Mucosa of descending colon (tissue), 3 donors: ENCODE results near the gene HPSE2. TPM values are rescaled to one million over a fixed set of nuclear protein-coding genes. Genes with fewer than 3 reads are reported as not detected.

Experiments used
- ATAC-seq: fragments of 200-7000 bp; cut with Tn5 transposase; one replicate; pipeline ENCODE4 v1.9.1; 2020; ENCODE audit warnings: mild to moderate bottlenecking, moderate library complexity
- DNase-seq, 3 donors: peaks; one replicate each; pipeline ENCODE4 v3.0.0-alpha.2; 2020
- H3K36me3 ChIP-seq: fragments of 200-600 bp; one replicate; pipeline ENCODE4 v1.8.0; 2021; ENCODE audit warnings: low read depth, mild to moderate bottlenecking
- H3K4me1 ChIP-seq: fragments of 200-600 bp; one replicate; pipeline ENCODE4 v1.8.0; 2021; ENCODE audit warnings: low read depth, mild to moderate bottlenecking
- H3K4me3 ChIP-seq: fragments of 200-600 bp; one replicate; pipeline ENCODE4 v1.8.0; 2021; ENCODE audit warnings: mild to moderate bottlenecking
- H3K9me3 ChIP-seq: fragments of 200-600 bp; one replicate; pipeline ENCODE4 v1.8.0; 2021; ENCODE audit warnings: mild to moderate bottlenecking
- CTCF ChIP-seq: fragments of 200-600 bp; IDR thresholded peaks from one replicate; pipeline ENCODE4 v1.8.0; 2022; ENCODE audit warnings: antibody characterized with exemption, mild to moderate bottlenecking
- intact Hi-C, 2 donors: fragments of 100-400 bp; cut with DNase I in 1 of 2; cut with micrococcal nuclease in 1 of 2; formaldehyde crosslinking; loops; one replicate each; pipeline versions ENCODE4 v1.11.0 to v1.11.1; 2022; cut with DNase I, micrococcal nuclease
- total RNA-seq, 3 donors: library from RNA; stranded (reverse); fragmentation: NEBNext Ultra II Directional in 2 of 3; extraction: Animal tissue kit (Norgen Biotek cat#: 25700) in 2 of 3; gene quantifications; one replicate each; pipeline versions ENCODE4 v1.2.1 to v1.2.4, GENCODE V29; 2021 to 2023
- donor health status: DM: no; HTN: no; CAD: no; lungs with moderate emphysema.
- donor health status: DM: no; HTN: no; CAD: no.
- donor health status: DM: no; HTN: yes; CAD: no.

The HPSE2 gene
- total RNA-seq, 3 donors from 2014 or later: 1.3 to 3.7 (median 2.4) TPM

GRCh38 chr10:98817396-98817795, 418.3 kb downstream of the HPSE2 start:
- DNase-seq (no peak), ATAC-seq (no peak)
- no peak overlapping the region for H3K4me3 ChIP-seq
- no peak for TF ChIP-seq CTCF
- intact Hi-C loops: no loop called here
- H3K9me3 ChIP-seq: no peaks in the 10 kb centered on the region
- H3K36me3 ChIP-seq: no peaks in the 10 kb centered on the region
- H3K4me1 ChIP-seq: no peaks in the 10 kb centered on the region

GRCh38 chr10:98815039-98815885, 420.4 kb downstream of the HPSE2 start:
- no peak for TF ChIP-seq CTCF
- H3K4me3 ChIP-seq: no peak overlapping the region
- DNase-seq: peak in 1 of 3 donors; percentile 7

GRCh38 chr10:98814470-98814869, 421.2 kb downstream of the HPSE2 start:
- no peak for ATAC-seq
- no peak for TF ChIP-seq CTCF

More at GRCh38 chr10:98815039-98815885, 420.4 kb downstream of the HPSE2 start:
- H3K4me1 ChIP-seq: no peaks in the 10 kb centered on the region
- ATAC-seq: no peak
- intact Hi-C loops: no loop called here
- no peaks in the 10 kb centered on the region for H3K9me3 ChIP-seq
- H3K36me3 ChIP-seq: no peaks in the 10 kb centered on the region

GRCh38 chr10:98808282-98808892, 427.3 kb downstream of the HPSE2 start:
- no peak for TF ChIP-seq CTCF
- ATAC-seq: no peak

More at GRCh38 chr10:98814470-98814869, 421.2 kb downstream of the HPSE2 start:
- H3K4me3 ChIP-seq: no peak overlapping the region
- DNase-seq: no peak
- no peaks in the 10 kb centered on the region for H3K4me1 ChIP-seq
- H3K9me3 ChIP-seq: no peaks in the 10 kb centered on the region
- H3K36me3 ChIP-seq: no peaks in the 10 kb centered on the region
- intact Hi-C loops: no loop called here

GRCh38 chr10:98800263-98800662, 435.4 kb downstream of the HPSE2 start:
- no peak overlapping the region for H3K4me3 ChIP-seq
- no peaks in the 10 kb centered on the region for H3K36me3 ChIP-seq
- DNase-seq (no peak), ATAC-seq (no peak)
- no peaks in the 10 kb centered on the region for H3K4me1 ChIP-seq
- H3K9me3 ChIP-seq: no peaks in the 10 kb centered on the region
- intact Hi-C loops: no loop called here
- TF ChIP-seq CTCF: no peak

More at GRCh38 chr10:98808282-98808892, 427.3 kb downstream of the HPSE2 start:
- Histone ChIP-seq H3K4me3 (no peak overlapping the region), H3K36me3 (no peaks in the 10 kb centered on the region), H3K4me1 (no peaks in the 10 kb centered on the region), H3K9me3 (no peaks in the 10 kb centered on the region)
- intact Hi-C loops: no loop called here
- DNase-seq: no peak
